K562 (cell line): ENCODE results near the gene CENPN. TPM values are rescaled to one million over a fixed set of nuclear protein-coding genes. Genes with fewer than 3 reads are reported as not detected.

Experiments
- CREB1 ChIP-seq, 2 experiments: sonication (generic) in 1 of 2; formaldehyde crosslinking in 1 of 2; IDR thresholded peaks; 2 replicates each; pipeline versions ENCODE4 v1.6.1 to v1.8.0; 2012 to 2022; ENCODE audit warnings: inconsistent platforms in 1 of 2, mild to moderate bottlenecking in 1 of 2, missing genetic modification reagents in 1 of 2, moderate library complexity in 1 of 2
- CREM ChIP-seq: IDR thresholded peaks from 2 replicates; pipeline ENCODE4 v1.6.1; 2014; ENCODE audit warnings: antibody characterized with exemption, low read depth
- DACH1 ChIP-seq: fragments of 450-650 bp; IDR thresholded peaks from 2 replicates; pipeline ENCODE4 v1.6.1; 2018; ENCODE audit not compliant: partially characterized antibody
- ESRRA ChIP-seq: fragments of 450-650 bp; IDR thresholded peaks from 2 replicates; pipeline ENCODE4 v1.6.1; 2014; ENCODE audit warnings: low read depth, mild to moderate bottlenecking, moderate library complexity, borderline replicate concordance
- FOXJ2 ChIP-seq: fragments of 200-800 bp; sonication (Bioruptor generic); IDR thresholded peaks from 2 replicates; pipeline ENCODE4 v1.6.1; 2016; ENCODE audit warnings: missing genetic modification characterization, missing compliant biosample characterization
- GABPB1 ChIP-seq: sonication (generic); formaldehyde crosslinking; IDR thresholded peaks from 2 replicates; pipeline ENCODE4 v1.8.0; 2022; ENCODE audit warnings: mild to moderate bottlenecking, missing genetic modification reagents
- IRF2 ChIP-seq: sonication (generic); formaldehyde crosslinking; IDR thresholded peaks from 2 replicates; pipeline ENCODE4 v1.8.1; 2022; ENCODE audit warnings: mild to moderate bottlenecking, missing genetic modification reagents
- MCM5 ChIP-seq: fragments of 450-650 bp; IDR thresholded peaks from 2 replicates; pipeline ENCODE4 v1.6.1; 2016; ENCODE audit warnings: low read depth
- MYNN ChIP-seq, 2 experiments: sonication (generic); formaldehyde crosslinking in 1 of 2; IDR thresholded peaks; 2 replicates each; pipeline versions ENCODE4 v1.5.0 to v1.6.1; 2016 to 2020; ENCODE audit warnings: antibody characterized with exemption in 1 of 2, missing genetic modification reagents in 1 of 2
- RAD21 ChIP-seq, 2 experiments: fragments of 250-450 bp in 1 of 2; fragments of 450-650 bp in 1 of 2; sonication (Bioruptor Pico) in 1 of 2; formaldehyde crosslinking in 1 of 2; IDR thresholded peaks in 1 of 2; conservative IDR thresholded peaks in 1 of 2; 2 replicates each; pipeline versions ENCODE4 v1.4.0 to v1.8.0; 2020 to 2022; ENCODE audit warnings: mild to moderate bottlenecking in 2 of 2, moderate library complexity in 1 of 2
- SIN3B ChIP-seq: fragments of 450-650 bp; IDR thresholded peaks from 2 replicates; pipeline ENCODE4 v1.6.1; 2017; ENCODE audit warnings: low read depth, mild to moderate bottlenecking, moderate library complexity
- SNRNP70 ChIP-seq: fragments of 200-400 bp; formaldehyde crosslinking; optimal IDR thresholded peaks from 2 replicates; pipeline ENCODE3; 2017; ENCODE audit warnings: low read depth, low read length
- STAG1 ChIP-seq: sonication (generic); formaldehyde crosslinking; IDR thresholded peaks from 2 replicates; pipeline ENCODE4 v1.5.0; 2020; ENCODE audit warnings: missing genetic modification reagents, borderline replicate concordance
- STAT5B ChIP-seq: fragments of 250-450 bp; sonication (Bioruptor Pico); IDR thresholded peaks from 2 replicates; pipeline ENCODE4 v1.8.0; 2021; ENCODE audit warnings: mild to moderate bottlenecking, inconsistent platforms
- TCF7L2 ChIP-seq: fragments of 150-350 bp; IDR thresholded peaks from 2 replicates; pipeline ENCODE4 v1.6.1; 2016; ENCODE audit warnings: low read depth, mild to moderate bottlenecking, low read length, moderate library complexity
- ZEB2 ChIP-seq: fragments of 450-650 bp; IDR thresholded peaks from 2 replicates; pipeline ENCODE4 v1.6.1; 2016
- ZNF133 ChIP-seq: fragments of 250-450 bp; sonication (Bioruptor Pico); IDR thresholded peaks from 2 replicates; pipeline ENCODE4 v1.4.0; 2020; ENCODE audit warnings: mild to moderate bottlenecking
- ZNF197 ChIP-seq: fragments of 200-800 bp; sonication (Bioruptor generic); IDR thresholded peaks from 2 replicates; pipeline ENCODE4 v1.6.1; 2016; ENCODE audit warnings: low read depth, missing genetic modification characterization, missing compliant biosample characterization
- ZNF316 ChIP-seq: fragments of 450-650 bp; IDR thresholded peaks from 2 replicates; pipeline ENCODE4 v1.6.1; 2016
- ZNF561 ChIP-seq: fragments of 450-650 bp; formaldehyde crosslinking; conservative IDR thresholded peaks from 2 replicates; pipeline ENCODE4 v1.4.0; 2020; ENCODE audit warnings: mild to moderate bottlenecking, moderate library complexity
- ZNF583 ChIP-seq: fragments of 250-450 bp; sonication (Bioruptor Pico); IDR thresholded peaks from 2 replicates; pipeline ENCODE4 v1.4.0; 2020
- ZNF75A ChIP-seq: fragments of 450-650 bp; formaldehyde crosslinking; IDR thresholded peaks from 2 replicates; pipeline ENCODE4 v1.4.0; 2020; ENCODE audit warnings: mild to moderate bottlenecking
- polyA plus RNA-seq, 8 experiments: library from polyadenylated mRNA; depleted of rRNA in 4 of 8; stranded (reverse) in 5 of 8; unstranded in 3 of 8; fragments of >200 nt; fragmentation: Nextera tagmentation in 2 of 8; fragmentation: Illumina TruSeq in 1 of 8; extraction: Ambion mirVana in 2 of 8; extraction: Trizol in 1 of 8; gene quantifications; 2 replicates each; pipeline versions ENCODE4 v1.2.1 to v1.2.3, GENCODE V29; 2011 to 2014; ENCODE audit warnings: inconsistent platforms in 1 of 8, missing spikeins in 1 of 8
- total RNA-seq, 7 experiments: library from RNA; depleted of rRNA in 6 of 7; stranded (reverse); fragments of >200 nt in 6 of 7; fragmentation: Illumina TruSeq in 2 of 7; extraction: Trizol in 2 of 7; gene quantifications; 2 replicates each; pipeline versions ENCODE4 v1.2.1 to v1.2.3, GENCODE V29; 2011 to 2021; ENCODE audit warnings: low replicate concordance in 1 of 7
- TF ChIP-seq, protein P1 (sequence below), 2 experiments: fragments of 200-800 bp in 1 of 2; sonication (Bioruptor generic) in 1 of 2; sonication (generic) in 1 of 2; formaldehyde crosslinking in 1 of 2; IDR thresholded peaks in 1 of 2; conservative IDR thresholded peaks in 1 of 2; 2 replicates each; pipeline versions ENCODE4 v1.5.0 to v1.6.1; 2016 to 2020; ENCODE audit warnings: missing compliant biosample characterization in 1 of 2, missing genetic modification characterization in 1 of 2, missing genetic modification reagents in 1 of 2
- TF ChIP-seq, protein P2 (sequence below): sonication (generic); formaldehyde crosslinking; IDR thresholded peaks from 2 replicates; pipeline ENCODE4 v1.8.0; 2023; ENCODE audit warnings: mild to moderate bottlenecking, missing genetic modification reagents

CENPN gene
- total and polyA plus RNA-seq, 9 of the 15 experiments (the other 6 are each of a cell fraction or from before 2014, with no cell fraction given), result 92.3 to 384 (median 140) TPM

DNA sequence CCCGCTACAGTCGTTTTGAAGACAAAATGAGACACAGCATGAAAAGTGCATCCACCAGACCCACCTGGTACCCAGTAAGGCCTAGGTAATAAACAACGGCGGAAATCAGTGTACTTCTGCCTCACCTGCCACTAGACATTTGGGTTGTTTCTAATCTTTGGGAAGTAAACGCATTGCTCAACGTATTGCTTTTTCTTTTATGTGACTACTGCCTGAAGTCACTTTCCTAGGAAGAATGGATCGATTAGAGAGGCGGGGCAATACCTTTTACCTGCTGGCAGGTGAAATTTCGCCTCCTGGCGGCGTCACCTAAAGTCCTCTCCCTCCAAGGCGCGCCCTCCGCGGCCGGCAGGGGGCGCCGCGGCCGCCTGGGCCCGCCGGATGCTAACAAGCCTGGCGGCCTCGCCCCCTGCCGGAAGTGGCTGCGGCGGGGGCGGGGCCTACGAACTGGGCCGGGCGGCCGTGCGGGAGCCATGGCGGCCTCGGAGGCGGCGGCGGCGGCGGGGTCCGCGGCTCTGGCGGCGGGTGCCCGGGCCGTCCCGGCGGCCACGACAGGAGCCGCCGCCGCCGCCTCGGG lies 28.5 kb downstream of the CENPN start, which contains the start of gene ATMIN (continued):
- TF ChIP-seq ZNF197 (CRISPR knock-in tag) (no peak), CREB1 (IDR thresholded peaks at IDR 0.05) (no peak), CREB1 (CRISPR knock-in tag; IDR thresholded peaks at IDR 0.05) (peak; percentile 46; the same call in 1 of the 2 replicates), ZNF561 (no peak), TCF7L2 (no peak), CREM (peak; percentile 74), ZNF75A (CRISPR knock-in tag) (no peak), MYNN (IDR thresholded peaks at IDR 0.05) (no peak), MYNN (CRISPR knock-in tag; IDR thresholded peaks at IDR 0.05) (no peak), IRF2 (no peak), ZEB2 (peak; percentile 98), ZNF133 (no peak), FOXJ2 (tag) (no peak), MCM5 (no peak), DACH1 (no peak), STAG1 (CRISPR knock-in tag) (no peak; the same call in 1 of the 2 replicates), ESRRA (no peak; the same call in 1 of the 2 replicates), SIN3B (peak; percentile 48; the same call in 1 of the 2 replicates), ZNF316 (no peak), RAD21 (CRISPR knock-in tag; conservative IDR thresholded peaks at IDR 0.05 in 1 of 2, IDR thresholded peaks at IDR 0.05 in 1 of 2) (peak; percentile 79 to 91), SNRNP70 (no peak), STAT5B (CRISPR knock-in tag) (no peak), GABPB1 (CRISPR knock-in tag) (peak; percentile 72), ZNF583 (CRISPR knock-in tag) (no peak)
- TF ChIP-seq, protein P1, sequence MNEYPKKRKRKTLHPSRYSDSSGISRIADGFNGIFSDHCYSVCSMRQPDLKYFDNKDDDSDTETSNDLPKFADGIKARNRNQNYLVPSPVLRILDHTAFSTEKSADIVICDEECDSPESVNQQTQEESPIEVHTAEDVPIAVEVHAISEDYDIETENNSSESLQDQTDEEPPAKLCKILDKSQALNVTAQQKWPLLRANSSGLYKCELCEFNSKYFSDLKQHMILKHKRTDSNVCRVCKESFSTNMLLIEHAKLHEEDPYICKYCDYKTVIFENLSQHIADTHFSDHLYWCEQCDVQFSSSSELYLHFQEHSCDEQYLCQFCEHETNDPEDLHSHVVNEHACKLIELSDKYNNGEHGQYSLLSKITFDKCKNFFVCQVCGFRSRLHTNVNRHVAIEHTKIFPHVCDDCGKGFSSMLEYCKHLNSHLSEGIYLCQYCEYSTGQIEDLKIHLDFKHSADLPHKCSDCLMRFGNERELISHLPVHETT (CRISPR knock-in tag; conservative IDR thresholded peaks at IDR 0.05 in 1 of 2, IDR thresholded peaks at IDR 0.05 in 1 of 2), result 0 out of 4 replicates have a peak, but pooled peaks of 1 of the 2 experiments have one; percentile 36
- TF ChIP-seq, protein P2, sequence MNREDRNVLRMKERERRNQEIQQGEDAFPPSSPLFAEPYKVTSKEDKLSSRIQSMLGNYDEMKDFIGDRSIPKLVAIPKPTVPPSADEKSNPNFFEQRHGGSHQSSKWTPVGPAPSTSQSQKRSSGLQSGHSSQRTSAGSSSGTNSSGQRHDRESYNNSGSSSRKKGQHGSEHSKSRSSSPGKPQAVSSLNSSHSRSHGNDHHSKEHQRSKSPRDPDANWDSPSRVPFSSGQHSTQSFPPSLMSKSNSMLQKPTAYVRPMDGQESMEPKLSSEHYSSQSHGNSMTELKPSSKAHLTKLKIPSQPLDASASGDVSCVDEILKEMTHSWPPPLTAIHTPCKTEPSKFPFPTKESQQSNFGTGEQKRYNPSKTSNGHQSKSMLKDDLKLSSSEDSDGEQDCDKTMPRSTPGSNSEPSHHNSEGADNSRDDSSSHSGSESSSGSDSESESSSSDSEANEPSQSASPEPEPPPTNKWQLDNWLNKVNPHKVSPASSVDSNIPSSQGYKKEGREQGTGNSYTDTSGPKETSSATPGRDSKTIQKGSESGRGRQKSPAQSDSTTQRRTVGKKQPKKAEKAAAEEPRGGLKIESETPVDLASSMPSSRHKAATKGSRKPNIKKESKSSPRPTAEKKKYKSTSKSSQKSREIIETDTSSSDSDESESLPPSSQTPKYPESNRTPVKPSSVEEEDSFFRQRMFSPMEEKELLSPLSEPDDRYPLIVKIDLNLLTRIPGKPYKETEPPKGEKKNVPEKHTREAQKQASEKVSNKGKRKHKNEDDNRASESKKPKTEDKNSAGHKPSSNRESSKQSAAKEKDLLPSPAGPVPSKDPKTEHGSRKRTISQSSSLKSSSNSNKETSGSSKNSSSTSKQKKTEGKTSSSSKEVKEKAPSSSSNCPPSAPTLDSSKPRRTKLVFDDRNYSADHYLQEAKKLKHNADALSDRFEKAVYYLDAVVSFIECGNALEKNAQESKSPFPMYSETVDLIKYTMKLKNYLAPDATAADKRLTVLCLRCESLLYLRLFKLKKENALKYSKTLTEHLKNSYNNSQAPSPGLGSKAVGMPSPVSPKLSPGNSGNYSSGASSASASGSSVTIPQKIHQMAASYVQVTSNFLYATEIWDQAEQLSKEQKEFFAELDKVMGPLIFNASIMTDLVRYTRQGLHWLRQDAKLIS (CRISPR knock-in tag), result no peak
